IPS-20b (cell line): ENCODE results near the gene CARM1.
A peak's percentile ranks its signal among the peaks of the same experiment; 100 is the strongest.
"Not testable (repeated sequence)": the region's sequence is repeated elsewhere in the genome, so short reads cannot be mapped to it uniquely, and the experiment has no call there.

ENCODE experiments used
- H3K27ac ChIP-seq: one replicate; pipeline ENCODE4 v1.5.1; 2013; ENCODE audit warnings: low read length
- H3K27me3 ChIP-seq: 2 replicates; pipeline ENCODE4 v1.6.1; 2013; ENCODE audit warnings: mild to moderate bottlenecking, low read length, inconsistent platforms; ENCODE audit not compliant: insufficient read depth
- H3K36me3 ChIP-seq: 2 replicates; pipeline ENCODE4 v1.6.1; 2013; ENCODE audit warnings: low read depth, mild to moderate bottlenecking, inconsistent platforms, low read length, moderate library complexity; ENCODE audit not compliant: insufficient read depth
- H3K4me1 ChIP-seq: 2 replicates; pipeline ENCODE4 v1.6.1; 2013; ENCODE audit warnings: mild to moderate bottlenecking, control low read depth, inconsistent platforms, low read length, moderate library complexity; ENCODE audit not compliant: insufficient read depth
- H3K4me3 ChIP-seq: 2 replicates; pipeline ENCODE4 v1.5.1; 2013; ENCODE audit warnings: mild to moderate bottlenecking, low read length, inconsistent platforms
- H3K9ac ChIP-seq: 2 replicates; pipeline ENCODE4 v1.6.1; 2013; ENCODE audit warnings: low read depth, mild to moderate bottlenecking, inconsistent platforms, low read length, moderate library complexity
- H3K9me3 ChIP-seq: 2 replicates; pipeline ENCODE4 v1.6.1; 2013; ENCODE audit warnings: mild to moderate bottlenecking, low read depth, low read length, inconsistent platforms; ENCODE audit not compliant: insufficient read depth

Gene CARM1

DNA sequence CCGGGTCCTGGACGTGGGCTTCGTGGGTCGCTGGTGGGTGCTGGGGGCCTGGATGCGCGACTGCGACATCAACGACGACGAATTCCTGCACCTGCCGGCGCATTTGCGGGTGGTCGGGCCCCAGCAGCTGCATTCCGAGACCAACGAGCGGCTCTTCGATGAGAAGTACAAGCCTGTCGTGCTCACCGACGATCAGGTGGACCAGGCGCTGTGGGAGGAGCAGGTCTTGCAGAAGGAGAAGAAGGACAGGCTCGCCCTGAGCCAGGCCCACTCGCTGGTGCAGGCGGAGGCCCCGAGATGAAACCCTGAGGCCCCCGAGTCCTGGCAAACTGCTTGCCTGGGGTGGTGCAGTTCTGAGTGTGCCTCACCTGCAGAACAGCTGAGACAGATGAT, 58.0 kb downstream of the CARM1 start:
- Histone ChIP-seq H3K27ac (no peak overlapping the region), H3K4me1 (peaks cover 4% of the 10 kb centered on the region; the same call in 1 of the 2 replicates), H3K9ac (peak overlapping the region; percentile 69), H3K4me3 (peak overlapping the region; percentile 89), H3K36me3 (peaks cover 15% of the 10 kb centered on the region), H3K27me3 (no peaks in the 10 kb centered on the region), H3K9me3 (no peaks in the 10 kb centered on the region)

GRCh38 chr19:10935371-10936059, 64.2 kb downstream of the CARM1 start:
- no peak overlapping the region for H3K27ac ChIP-seq
- H3K27me3 ChIP-seq: no peaks in the 10 kb centered on the region
- peaks cover 3% of the 10 kb centered on the region; the same call in 1 of the 2 replicates for H3K4me1 ChIP-seq
- no peak overlapping the region for H3K4me3 ChIP-seq
- no peaks in the 10 kb centered on the region for H3K9me3 ChIP-seq
- H3K9ac ChIP-seq: no peak overlapping the region
- H3K36me3 ChIP-seq: peaks cover 4% of the 10 kb centered on the region; the same call in 1 of the 2 replicates

- Histone ChIP-seq H3K36me3 (no peaks in the 10 kb centered on the region), H3K9me3 (no peaks in the 10 kb centered on the region), H3K4me1 (peaks cover 3% of the 10 kb centered on the region; the same call in 1 of the 2 replicates), H3K27me3 (no peaks in the 10 kb centered on the region), H3K4me3 (no peak overlapping the region), H3K9ac (peak overlapping the region; percentile 30; the same call in 1 of the 2 replicates), H3K27ac (no peak overlapping the region)
Observed at GRCh38 chr19:10936661-10937084, 65.3 kb downstream of the CARM1 start.

- H3K27ac ChIP-seq, H3K9ac ChIP-seq, H3K9me3 ChIP-seq, H3K4me3 ChIP-seq, H3K27me3 ChIP-seq, H3K36me3 ChIP-seq, H3K4me1 ChIP-seq: not testable (repeated sequence)
Observed at GRCh38 chr19:10941649-10942048, 70.3 kb downstream of the CARM1 start.

DNA sequence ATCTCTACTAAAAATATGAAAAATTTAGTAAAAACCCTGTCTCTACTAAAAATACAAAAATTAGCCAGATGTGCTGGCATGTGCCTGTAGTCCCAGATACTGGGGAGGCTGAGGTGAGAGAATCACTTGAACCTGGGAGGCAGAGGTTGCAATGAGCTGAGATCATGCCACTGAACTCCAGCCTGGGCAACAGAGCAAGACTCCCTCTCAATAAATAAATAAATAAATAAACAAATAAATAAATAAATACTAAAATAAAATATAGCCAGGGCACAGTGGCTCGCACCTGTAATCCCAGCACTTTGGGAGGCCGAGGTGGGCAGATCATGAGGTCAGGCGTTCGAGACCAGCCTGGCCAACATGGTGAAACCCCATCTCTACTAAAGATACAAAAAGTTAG, 72.1 kb downstream of the CARM1 start:
- H3K4me3 ChIP-seq, H3K36me3 ChIP-seq, H3K27ac ChIP-seq, H3K9ac ChIP-seq, H3K9me3 ChIP-seq, H3K27me3 ChIP-seq, H3K4me1 ChIP-seq: not testable (repeated sequence)

DNA sequence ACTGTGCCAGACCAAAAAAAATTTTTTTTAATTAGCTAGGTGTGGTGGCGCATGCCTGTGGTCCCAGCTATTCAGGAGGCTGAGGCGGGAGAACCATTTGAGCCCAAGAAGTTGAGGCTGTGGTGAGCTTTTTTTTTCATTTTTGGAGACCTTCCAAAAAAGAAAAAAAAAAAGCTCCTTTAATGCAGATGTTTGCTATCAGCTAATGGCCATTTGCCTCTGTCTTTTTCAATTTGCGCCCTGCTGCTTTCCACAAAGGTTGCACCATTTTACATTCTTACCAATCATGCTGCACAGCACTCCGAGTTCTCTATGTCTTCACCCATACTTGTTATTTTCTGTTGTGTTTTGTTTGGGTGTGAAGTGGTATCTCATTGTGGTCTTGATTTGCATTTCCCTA, 73.9 kb downstream of the CARM1 start:
- Histone ChIP-seq H3K27ac (no peak overlapping the region), H3K9me3 (no peaks in the 10 kb centered on the region), H3K4me3 (no peak overlapping the region), H3K27me3 (no peaks in the 10 kb centered on the region), H3K9ac (no peak overlapping the region), H3K4me1 (no peaks in the 10 kb centered on the region), H3K36me3 (no peaks in the 10 kb centered on the region)

- Histone ChIP-seq H3K27ac (no peak overlapping the region), H3K4me1 (no peaks in the 10 kb centered on the region), H3K4me3 (no peak overlapping the region), H3K27me3 (no peaks in the 10 kb centered on the region), H3K36me3 (no peaks in the 10 kb centered on the region), H3K9me3 (no peaks in the 10 kb centered on the region), H3K9ac (no peak overlapping the region)
Observed at GRCh38 chr19:10946958-10947657, 75.8 kb downstream of the CARM1 start.

DNA sequence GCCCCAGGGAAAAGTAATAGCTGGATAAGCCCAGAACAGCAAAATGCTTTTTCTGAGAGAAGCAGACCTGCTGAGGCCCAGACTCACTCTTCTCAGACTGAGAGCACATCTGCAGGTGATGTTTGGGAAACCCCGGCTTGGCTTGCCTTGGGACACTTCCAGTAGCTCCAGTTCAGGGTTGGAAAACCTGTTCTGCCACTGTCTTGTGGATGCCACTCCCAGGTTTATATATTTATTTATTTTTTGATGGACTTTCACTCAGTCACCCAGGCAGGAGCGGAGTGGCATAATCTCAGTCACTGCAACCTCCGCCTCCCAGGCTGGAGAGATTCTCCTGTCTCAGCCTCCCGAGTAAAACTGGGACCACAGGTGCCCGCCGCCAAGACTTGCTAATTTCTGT, 81.5 kb downstream of the CARM1 start:
- H3K9me3 ChIP-seq: no peaks in the 10 kb centered on the region
- no peaks in the 10 kb centered on the region for H3K36me3 ChIP-seq
- H3K27me3 ChIP-seq: no peaks in the 10 kb centered on the region
- H3K4me3 ChIP-seq: no peak overlapping the region
- H3K9ac ChIP-seq: no peak overlapping the region
- H3K4me1 ChIP-seq: no peaks in the 10 kb centered on the region
- no peak overlapping the region for H3K27ac ChIP-seq

- H3K36me3 ChIP-seq, H3K9me3 ChIP-seq, H3K27ac ChIP-seq, H3K27me3 ChIP-seq, H3K4me1 ChIP-seq: not testable (repeated sequence)
- Histone ChIP-seq H3K9ac (peak overlapping the region; percentile 84; the same call in 1 of the 2 replicates), H3K4me3 (peak overlapping the region; percentile 63; the same call in 1 of the 2 replicates)
Observed at GRCh38 chr19:10959277-10959968, 88.1 kb downstream of the CARM1 start.

DNA sequence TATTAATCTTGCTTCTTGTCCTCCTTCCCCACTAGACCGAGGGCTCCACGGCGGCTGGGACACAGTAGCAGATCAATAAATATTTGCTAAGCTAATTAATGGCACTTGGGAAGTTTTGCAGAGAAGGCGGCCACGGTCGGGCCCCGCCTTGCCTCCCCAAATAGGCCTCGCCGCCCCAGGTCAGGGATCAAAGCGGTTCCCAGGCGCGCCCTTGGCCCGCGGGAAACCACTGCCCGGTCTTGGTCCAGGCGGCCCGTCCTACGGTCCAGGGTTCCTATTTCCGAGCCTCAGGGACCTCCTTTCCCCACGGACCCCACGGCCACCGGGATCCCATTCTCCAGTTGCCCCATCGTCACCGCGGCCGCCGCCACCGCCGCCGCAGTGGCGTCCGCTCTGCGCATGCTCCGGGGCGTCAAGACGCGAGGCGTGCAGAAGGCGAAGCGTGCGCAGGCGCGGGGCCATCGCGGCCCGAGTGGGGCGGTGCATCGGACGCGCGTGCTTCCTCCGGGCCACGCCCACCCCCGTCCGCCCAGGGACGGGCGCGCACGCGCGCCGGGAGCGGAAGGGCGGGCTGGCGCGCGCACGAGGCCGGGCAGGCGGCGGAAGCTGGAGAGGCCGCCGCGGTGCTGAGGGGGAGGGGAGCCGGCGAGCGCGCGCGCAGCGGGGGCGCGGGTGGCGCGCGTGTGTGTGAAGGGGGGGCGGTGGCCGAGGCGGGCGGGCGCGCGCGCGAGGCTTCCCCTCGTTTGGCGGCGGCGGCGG, 89.1 kb downstream of the CARM1 start, which contains the start of gene SMARCA4:
Gene SMARCA4 (plus strand): TSS at position 717 of the 759 bp plus-strand sequence. CDS start 23,122 bp downstream, outside the sequence.
- Histone ChIP-seq H3K27ac (peak within 1 kb of the TSS; percentile 86), H3K36me3 (no peaks in the 10 kb centered on the region), H3K4me3 (peak within 1 kb of the TSS; percentile 85), H3K27me3 (no peaks in the 10 kb centered on the region), H3K9me3 (no peaks in the 10 kb centered on the region), H3K4me1 (peaks cover 10% of the 10 kb centered on the region; the same call in 1 of the 2 replicates), H3K9ac (peak within 1 kb of the TSS; percentile 98)
